PC-3 (cell line): ENCODE measurements around the gene RB1. TPM values are rescaled to one million over a fixed set of nuclear protein-coding genes. Genes with fewer than 3 reads are reported as not detected.

Experiments used
- ATAC-seq: fragments of 200-7000 bp; cut with Tn5 transposase; 2 replicates; pipeline ENCODE4 v1.9.1; 2020; ENCODE audit warnings: mild to moderate bottlenecking, moderate library complexity
- BruUV-seq: library from RNA; stranded (reverse); fragments of 400-500 nt; replicated peaks from 2 replicates; lab custom pipeline; 2021; lab: Mats Ljungman, UMichigan
- CTCF ChIA-PET: fragments of 300-600 bp; sonication (Branson Sonifier 250); formaldehyde crosslinking; loops from one replicate; lab custom pipeline; 2022; ENCODE audit warnings: antibody characterized with exemption; lab: Charles Lee
- POLR2A ChIA-PET: fragments of 300-600 bp; sonication (Branson Sonifier 250); formaldehyde crosslinking; loops from one replicate; lab custom pipeline; 2022; ENCODE audit warnings: antibody characterized with exemption; ENCODE audit not compliant: unreplicated experiment; lab: Charles Lee
- DNase-seq: peaks from one replicate; pipeline ENCODE4 v3.0.0-alpha.2; 2015
- H2AFZ ChIP-seq: fragments of 300-600 bp; sonication (generic); 2 replicates; pipeline ENCODE4 v1.6.0; 2016; ENCODE audit warnings: antibody characterized with exemption, low read length
- H3F3A ChIP-seq: fragments of 300-600 bp; sonication (generic); one replicate; pipeline ENCODE4 v1.6.0; 2017; ENCODE audit warnings: antibody characterized with exemption, low read length, control low read depth, mild to moderate bottlenecking; ENCODE audit not compliant: unreplicated experiment
- H3K27ac ChIP-seq: fragments of 300-600 bp; sonication (generic); 2 replicates; pipeline ENCODE4 v1.5.1; 2016; ENCODE audit warnings: mild to moderate bottlenecking, low read length
- H3K27me3 ChIP-seq: fragments of 300-600 bp; sonication (generic); 2 replicates; pipeline ENCODE4 v1.6.1; 2016; ENCODE audit warnings: low read length, mixed read lengths
- H3K36me3 ChIP-seq: fragments of 300-600 bp; sonication (generic); 2 replicates; pipeline ENCODE4 v1.6.1; 2016; ENCODE audit warnings: low read depth, mixed run types, low read length, mixed read lengths
- H3K4me1 ChIP-seq: fragments of 300-600 bp; sonication (generic); 2 replicates; pipeline ENCODE4 v1.5.1; 2016; ENCODE audit warnings: low read length; ENCODE audit not compliant: insufficient read depth
- H3K4me2 ChIP-seq: fragments of 300-600 bp; sonication (generic); 2 replicates; pipeline ENCODE4 v1.6.0; 2016; ENCODE audit warnings: low read length
- H3K4me3 ChIP-seq: fragments of 300-600 bp; sonication (generic); 2 replicates; pipeline ENCODE4 v1.5.1; 2016; ENCODE audit warnings: mild to moderate bottlenecking, low read length, mixed read lengths
- H3K79me2 ChIP-seq: fragments of 300-600 bp; sonication (generic); 2 replicates; pipeline ENCODE4 v1.6.1; 2017; ENCODE audit warnings: low read length, mixed read lengths
- H3K9ac ChIP-seq: fragments of 300-600 bp; sonication (generic); 2 replicates; pipeline ENCODE4 v1.6.0; 2016; ENCODE audit warnings: mild to moderate bottlenecking, low read length
- H3K9me2 ChIP-seq: fragments of 300-600 bp; sonication (generic); replicated peaks from 2 replicates; pipeline ENCODE4 v1.6.1; 2016; ENCODE audit warnings: mixed run types, low read length, mixed read lengths
- H3K9me3 ChIP-seq: fragments of 300-600 bp; sonication (generic); 2 replicates; pipeline ENCODE4 v1.6.1; 2016; ENCODE audit warnings: low read length, mixed read lengths
- H4K20me1 ChIP-seq: fragments of 300-600 bp; sonication (generic); 2 replicates; pipeline ENCODE4 v1.6.1; 2016; ENCODE audit warnings: low read length, mixed read lengths
- CTCF ChIP-seq: fragments of 300-600 bp; sonication (generic); conservative IDR thresholded peaks from 2 replicates; pipeline ENCODE4 v1.5.1; 2017; ENCODE audit warnings: antibody characterized with exemption, low read depth, mild to moderate bottlenecking, low read length
- EZH2 ChIP-seq: fragments of 300-600 bp; sonication (generic); IDR thresholded peaks from one replicate; pipeline ENCODE4 v1.6.1; 2017; ENCODE audit warnings: antibody characterized with exemption, mild to moderate bottlenecking, low read length; ENCODE audit not compliant: unreplicated experiment
- EZH2phosphoT487 ChIP-seq: fragments of 300-600 bp; sonication (generic); IDR thresholded peaks from 2 replicates; pipeline ENCODE4 v1.6.1; 2018; ENCODE audit warnings: mild to moderate bottlenecking, antibody characterized with exemption, low read length, borderline replicate concordance
- intact Hi-C: fragments of 100-400 bp; cut with micrococcal nuclease; formaldehyde crosslinking; loops from 2 replicates; pipeline ENCODE4 v1.9.0; 2023
- total RNA-seq: library from RNA; depleted of rRNA; stranded (reverse); fragments of >200 nt; gene quantifications from 2 replicates; pipeline ENCODE4 v1.2.3, GENCODE V29; 2014

The RB1 gene
- total RNA-seq, 1 experiment from 2014 or later, result 14.3 TPM

- ChIA-PET POLR2A (no interaction called here), CTCF (no interaction called here)
- no peak overlapping the region for H3K4me2 ChIP-seq
- no peak overlapping the region for H3K4me3 ChIP-seq
- no peaks in the 10 kb centered on the region for H3F3A ChIP-seq
- no peak overlapping the region for H2AFZ ChIP-seq
- no peak overlapping the region for H3K9ac ChIP-seq
- no peaks in the 10 kb centered on the region for H4K20me1 ChIP-seq
- H3K9me3 ChIP-seq, result no peaks in the 10 kb centered on the region
- intact Hi-C loops, result no loop called here
- ATAC-seq (no peak), DNase-seq (no peak)
- H3K27ac ChIP-seq, result no peak overlapping the region
- H3K27me3 ChIP-seq, result no peaks in the 10 kb centered on the region
- BruUV-seq, result no TSS peak
- no peaks in the 10 kb centered on the region for H3K79me2 ChIP-seq
- H3K9me2 ChIP-seq, result no peaks in the 10 kb centered on the region
- H3K36me3 ChIP-seq, result peaks cover 13% of the 10 kb centered on the region
- no peaks in the 10 kb centered on the region for H3K4me1 ChIP-seq
- no peak for TF ChIP-seq CTCF
- TF ChIP-seq EZH2, result no peak
- no peak for TF ChIP-seq EZH2phosphoT487
Measured at GRCh38 chr13:48457578-48458242, 154.2 kb downstream of the RB1 start.

GRCh38 chr13:48475230-48475629 lies 171.7 kb downstream of the RB1 start:
- DNase-seq (no peak), ATAC-seq (no peak)
- no peaks in the 10 kb centered on the region for H3K27me3 ChIP-seq
- no TSS peak for BruUV-seq
- no peak overlapping the region for H2AFZ ChIP-seq
- H3K9me2 ChIP-seq, result no peaks in the 10 kb centered on the region
- H3K36me3 ChIP-seq, result peaks cover 4% of the 10 kb centered on the region; the same call in 1 of the 2 replicates
- intact Hi-C loops, result no loop called here
- no peak overlapping the region for H3K4me2 ChIP-seq
- no peaks in the 10 kb centered on the region for H3F3A ChIP-seq
- no peak overlapping the region for H3K9ac ChIP-seq
- ChIA-PET POLR2A (no interaction called here), CTCF (no interaction called here)
- H3K27ac ChIP-seq, result no peak overlapping the region
- H3K4me1 ChIP-seq, result no peaks in the 10 kb centered on the region
- no peak for TF ChIP-seq CTCF
- TF ChIP-seq EZH2phosphoT487, result no peak
- no peak for TF ChIP-seq EZH2
- H3K79me2 ChIP-seq, result no peaks in the 10 kb centered on the region
- H3K9me3 ChIP-seq, result no peaks in the 10 kb centered on the region
- no peaks in the 10 kb centered on the region for H4K20me1 ChIP-seq
- no peak overlapping the region for H3K4me3 ChIP-seq

- Histone ChIP-seq H3K27me3 (no peaks in the 10 kb centered on the region), H3K9ac (no peak overlapping the region), H2AFZ (no peak overlapping the region), H3K4me3 (no peak overlapping the region), H3K4me2 (no peak overlapping the region), H3K27ac (no peak overlapping the region), H3K9me3 (no peaks in the 10 kb centered on the region), H3K4me1 (no peaks in the 10 kb centered on the region), H3K36me3 (peaks cover 4% of the 10 kb centered on the region; the same call in 1 of the 2 replicates), H4K20me1 (no peaks in the 10 kb centered on the region), H3F3A (no peaks in the 10 kb centered on the region), H3K79me2 (no peaks in the 10 kb centered on the region), H3K9me2 (no peaks in the 10 kb centered on the region)
- TF ChIP-seq EZH2phosphoT487, result no peak
- TF ChIP-seq EZH2, result no peak
- TF ChIP-seq CTCF, result no peak
- ChIA-PET CTCF (no interaction called here), POLR2A (no interaction called here)
- BruUV-seq, result no TSS peak
- intact Hi-C loops, result no loop called here
- ATAC-seq (no peak), DNase-seq (no peak)
Measured at GRCh38 chr13:48476215-48476614, 172.7 kb downstream of the RB1 start.
